ENCODE results near the gene TPO. TPM values are rescaled to one million over a fixed set of nuclear protein-coding genes. Genes with fewer than 3 reads are reported as not detected.

The TPO gene
- total RNA-seq, 2 experiments from 2014 or later: not detected

DNA sequence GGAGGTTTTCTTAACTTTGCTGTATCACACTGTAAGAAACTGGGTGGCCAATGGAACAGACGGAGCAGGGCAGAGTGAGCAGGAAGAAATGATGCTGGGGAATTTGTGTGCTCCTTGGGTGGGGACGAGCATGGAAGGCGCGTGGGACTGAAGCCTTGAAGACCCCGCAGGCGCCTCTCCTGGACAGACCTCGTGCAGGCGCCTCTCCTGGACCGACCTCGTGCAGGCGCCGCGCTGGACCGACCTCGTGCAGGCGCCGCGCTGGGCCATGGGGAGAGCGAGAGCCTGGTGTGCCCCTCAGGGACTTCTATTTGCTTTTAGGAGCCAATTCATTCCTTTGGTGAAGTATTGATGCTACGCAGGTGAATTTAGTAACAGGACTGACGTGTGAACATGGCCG lies 8.9 kb downstream of the TPO start:
- ATAC-seq (no peak), DNase-seq (no peak)
- no peaks in the 10 kb centered on the region for H3K4me1 Mint-ChIP-seq (ENCODE audit: low read depth)
- no peaks in the 10 kb centered on the region for H3K36me3 Mint-ChIP-seq (ENCODE audit: low read depth)
- no peak overlapping the region for H3K4me3 Mint-ChIP-seq
- H3K9me3 Mint-ChIP-seq: no peaks in the 10 kb centered on the region
- peaks cover 4% of the 10 kb centered on the region for H3K27me3 Mint-ChIP-seq
- TF ChIP-seq, protein P1, sequence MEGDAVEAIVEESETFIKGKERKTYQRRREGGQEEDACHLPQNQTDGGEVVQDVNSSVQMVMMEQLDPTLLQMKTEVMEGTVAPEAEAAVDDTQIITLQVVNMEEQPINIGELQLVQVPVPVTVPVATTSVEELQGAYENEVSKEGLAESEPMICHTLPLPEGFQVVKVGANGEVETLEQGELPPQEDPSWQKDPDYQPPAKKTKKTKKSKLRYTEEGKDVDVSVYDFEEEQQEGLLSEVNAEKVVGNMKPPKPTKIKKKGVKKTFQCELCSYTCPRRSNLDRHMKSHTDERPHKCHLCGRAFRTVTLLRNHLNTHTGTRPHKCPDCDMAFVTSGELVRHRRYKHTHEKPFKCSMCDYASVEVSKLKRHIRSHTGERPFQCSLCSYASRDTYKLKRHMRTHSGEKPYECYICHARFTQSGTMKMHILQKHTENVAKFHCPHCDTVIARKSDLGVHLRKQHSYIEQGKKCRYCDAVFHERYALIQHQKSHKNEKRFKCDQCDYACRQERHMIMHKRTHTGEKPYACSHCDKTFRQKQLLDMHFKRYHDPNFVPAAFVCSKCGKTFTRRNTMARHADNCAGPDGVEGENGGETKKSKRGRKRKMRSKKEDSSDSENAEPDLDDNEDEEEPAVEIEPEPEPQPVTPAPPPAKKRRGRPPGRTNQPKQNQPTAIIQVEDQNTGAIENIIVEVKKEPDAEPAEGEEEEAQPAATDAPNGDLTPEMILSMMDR (IDR thresholded peaks at IDR 0.05): no peak
- H3K27ac Mint-ChIP-seq: no peak overlapping the region
- POLR2A ChIA-PET: no interaction called here
- CTCF ChIA-PET: no interaction called here
- intact Hi-C loops (cut with micrococcal nuclease): no loop called here

DNA sequence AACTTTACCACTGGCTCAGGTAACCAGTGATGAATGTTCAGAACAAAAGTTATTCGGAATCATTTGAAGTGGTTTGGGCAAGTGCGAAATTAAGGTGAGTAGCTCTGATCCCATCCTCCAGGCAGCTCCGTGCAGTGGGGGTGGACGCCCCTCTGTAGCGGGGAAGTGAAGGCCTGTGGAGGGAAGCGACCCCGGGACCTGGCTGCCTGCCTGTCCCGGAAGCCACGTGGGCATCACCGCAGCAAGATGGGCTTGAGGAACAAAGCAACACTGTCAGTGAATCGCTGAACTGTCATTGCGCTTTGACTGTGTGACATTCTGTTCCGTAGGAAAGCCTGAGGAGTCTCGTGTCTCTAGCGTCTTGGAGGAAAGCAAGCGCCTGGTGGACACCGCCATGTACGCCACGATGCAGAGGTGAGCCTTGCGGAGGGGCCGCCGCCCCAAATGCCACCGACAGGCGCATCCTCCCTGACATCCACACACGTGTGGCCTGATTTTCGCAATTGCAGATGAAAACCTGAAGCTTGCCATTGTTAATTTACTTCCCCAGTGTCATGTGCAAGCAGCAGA lies 9.5 kb downstream of the TPO start:
- ATAC-seq (no peak), DNase-seq (no peak)
- H3K4me1 Mint-ChIP-seq (ENCODE audit: low read depth): no peaks in the 10 kb centered on the region
- intact Hi-C loops (cut with micrococcal nuclease): no loop called here
- H3K27ac Mint-ChIP-seq: no peak overlapping the region
- H3K36me3 Mint-ChIP-seq (ENCODE audit: low read depth): no peaks in the 10 kb centered on the region
- H3K9me3 Mint-ChIP-seq: no peaks in the 10 kb centered on the region
- peaks cover 5% of the 10 kb centered on the region for H3K27me3 Mint-ChIP-seq
- ChIA-PET CTCF (no interaction called here), POLR2A (no interaction called here)
- H3K4me3 Mint-ChIP-seq: no peak overlapping the region
- TF ChIP-seq, protein P1 (IDR thresholded peaks at IDR 0.05): no peak

DNA sequence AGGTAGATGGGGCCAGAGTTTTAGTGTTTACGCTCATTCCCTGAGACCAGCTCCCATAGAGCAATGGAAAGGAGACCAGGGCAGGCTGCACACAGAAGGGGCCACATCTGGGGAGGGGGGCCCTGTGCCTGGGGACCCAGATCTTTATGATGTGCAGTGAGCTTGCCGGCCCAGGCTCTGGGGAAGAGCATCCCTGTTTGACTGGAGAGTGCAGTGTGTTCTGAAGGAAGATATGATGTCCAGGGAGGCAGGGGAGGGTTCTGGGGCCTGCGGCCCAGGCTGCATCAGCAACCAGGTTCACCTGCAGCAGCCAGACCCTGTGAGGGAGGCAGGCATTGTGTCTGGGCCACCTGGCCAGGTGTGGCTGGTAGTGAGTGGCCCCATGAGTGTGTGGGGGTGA lies 13.8 kb downstream of the TPO start:
- CTCF ChIA-PET: no interaction called here
- Mint-ChIP-seq H3K27me3 (peaks cover 5% of the 10 kb centered on the region), H3K9me3 (no peaks in the 10 kb centered on the region), H3K36me3 (ENCODE audit: low read depth) (no peaks in the 10 kb centered on the region), H3K4me1 (ENCODE audit: low read depth) (no peaks in the 10 kb centered on the region), H3K27ac (no peak overlapping the region), H3K4me3 (no peak overlapping the region)
- intact Hi-C loops (cut with micrococcal nuclease): no loop called here
- POLR2A ChIA-PET: no interaction called here
- TF ChIP-seq, protein P1 (IDR thresholded peaks at IDR 0.05): no peak
- DNase-seq (no peak), ATAC-seq (no peak)

DNA sequence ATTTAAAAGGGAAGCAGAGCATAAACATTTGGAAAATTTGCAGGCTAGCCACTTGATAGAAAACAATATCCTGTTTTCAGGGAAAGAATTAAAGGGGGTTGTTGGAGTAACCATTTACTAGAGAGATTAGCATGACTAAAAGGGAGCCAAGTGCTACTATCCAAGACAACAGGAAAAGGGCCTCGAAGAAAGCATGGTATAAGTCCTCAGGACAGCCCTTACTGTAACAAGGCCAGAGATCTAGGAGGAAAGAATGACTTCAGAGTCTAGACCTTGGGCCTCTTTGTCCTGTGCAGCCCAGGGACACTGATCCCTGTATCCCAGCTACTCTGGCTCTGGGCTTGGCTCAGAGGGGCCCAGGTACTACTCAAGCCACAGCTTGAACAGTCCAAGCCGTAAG lies 16.6 kb downstream of the TPO start:
- H3K27ac Mint-ChIP-seq: no peak overlapping the region
- DNase-seq (no peak), ATAC-seq (no peak)
- TF ChIP-seq, protein P1 (IDR thresholded peaks at IDR 0.05): no peak
- no peaks in the 10 kb centered on the region for H3K9me3 Mint-ChIP-seq
- intact Hi-C loops (cut with micrococcal nuclease): no loop called here
- H3K4me3 Mint-ChIP-seq: no peak overlapping the region
- no peaks in the 10 kb centered on the region for H3K36me3 Mint-ChIP-seq (ENCODE audit: low read depth)
- H3K4me1 Mint-ChIP-seq (ENCODE audit: low read depth): no peaks in the 10 kb centered on the region
- ChIA-PET CTCF (no interaction called here), POLR2A (no interaction called here)
- peaks cover 1% of the 10 kb centered on the region for H3K27me3 Mint-ChIP-seq

DNA sequence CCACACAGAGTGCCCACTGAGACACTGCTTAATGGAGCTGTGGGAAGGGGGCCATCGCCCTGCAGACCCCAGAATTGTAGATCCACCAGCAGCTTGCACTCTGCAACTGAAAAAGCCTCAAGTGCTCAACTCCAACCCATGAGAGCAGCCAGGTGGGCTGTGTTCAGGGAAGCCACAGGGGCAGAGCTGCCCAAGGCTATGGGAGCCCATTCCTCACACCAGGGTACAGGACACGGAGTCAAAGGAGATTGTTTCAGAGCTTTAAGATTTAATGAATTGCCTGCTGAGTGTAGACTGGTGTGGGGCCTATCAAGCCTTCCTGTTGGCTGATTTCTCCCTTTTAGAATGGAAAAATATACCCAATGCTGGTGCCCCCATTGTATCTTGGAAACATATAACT lies 17.2 kb downstream of the TPO start:
- no peak overlapping the region for H3K4me3 Mint-ChIP-seq
- no peak for DNase-seq
- H3K27ac Mint-ChIP-seq: no peak overlapping the region
- ATAC-seq: no peak
- no peaks in the 10 kb centered on the region for H3K36me3 Mint-ChIP-seq (ENCODE audit: low read depth)
- peaks cover 1% of the 10 kb centered on the region for H3K27me3 Mint-ChIP-seq
- H3K9me3 Mint-ChIP-seq: no peaks in the 10 kb centered on the region
- H3K4me1 Mint-ChIP-seq (ENCODE audit: low read depth): no peaks in the 10 kb centered on the region
- ChIA-PET POLR2A (no interaction called here), CTCF (no interaction called here)
- intact Hi-C loops (cut with micrococcal nuclease): no loop called here
- TF ChIP-seq, protein P1 (IDR thresholded peaks at IDR 0.05): no peak

All from activated CD8-positive, alpha-beta T cell treated with anti-CD3 and anti-CD28 coated beads for 36 hours (primary cell).